Measurements from ENCODE around the gene MAPK10. TPM values are rescaled to one million over a fixed set of nuclear protein-coding genes. Genes with fewer than 3 reads are reported as not detected.
A peak's percentile ranks its signal among the peaks of the same experiment; 100 is the strongest.
"Not testable (repeated sequence)": the region's sequence is repeated elsewhere in the genome, so short reads cannot be mapped to it uniquely, and the experiment has no call there.

The MAPK10 gene
- total RNA-seq, 2 donors from 2014 or later, result not detected

DNA sequence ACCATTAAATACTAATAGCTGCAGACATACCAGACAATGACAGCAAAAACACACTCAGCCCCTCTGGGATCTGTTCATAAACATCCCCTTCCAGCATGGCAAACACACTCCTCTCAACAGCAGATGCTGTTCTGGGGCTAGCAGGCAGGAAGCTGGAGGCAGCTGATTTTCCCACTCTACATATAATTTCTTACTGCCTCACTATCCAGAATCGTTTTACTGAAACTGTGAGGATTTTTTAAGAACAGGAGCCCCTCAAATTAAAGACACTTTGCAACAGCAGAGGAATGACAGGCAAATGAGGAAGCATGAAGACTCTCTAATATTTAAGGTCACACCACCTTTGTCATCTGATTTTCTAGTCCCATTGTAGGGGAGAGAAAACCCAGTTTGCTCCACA lies 2.2 kb downstream of the MAPK10 start:
- no peaks in the 10 kb centered on the region for H3K9me3 Mint-ChIP-seq
- no peak for DNase-seq (ENCODE audit: low spot score in 2 of 2)
- no peaks in the 10 kb centered on the region for H3K36me3 Mint-ChIP-seq
- no peak overlapping the region for H3K27ac Mint-ChIP-seq
- no peak for ATAC-seq

DNA sequence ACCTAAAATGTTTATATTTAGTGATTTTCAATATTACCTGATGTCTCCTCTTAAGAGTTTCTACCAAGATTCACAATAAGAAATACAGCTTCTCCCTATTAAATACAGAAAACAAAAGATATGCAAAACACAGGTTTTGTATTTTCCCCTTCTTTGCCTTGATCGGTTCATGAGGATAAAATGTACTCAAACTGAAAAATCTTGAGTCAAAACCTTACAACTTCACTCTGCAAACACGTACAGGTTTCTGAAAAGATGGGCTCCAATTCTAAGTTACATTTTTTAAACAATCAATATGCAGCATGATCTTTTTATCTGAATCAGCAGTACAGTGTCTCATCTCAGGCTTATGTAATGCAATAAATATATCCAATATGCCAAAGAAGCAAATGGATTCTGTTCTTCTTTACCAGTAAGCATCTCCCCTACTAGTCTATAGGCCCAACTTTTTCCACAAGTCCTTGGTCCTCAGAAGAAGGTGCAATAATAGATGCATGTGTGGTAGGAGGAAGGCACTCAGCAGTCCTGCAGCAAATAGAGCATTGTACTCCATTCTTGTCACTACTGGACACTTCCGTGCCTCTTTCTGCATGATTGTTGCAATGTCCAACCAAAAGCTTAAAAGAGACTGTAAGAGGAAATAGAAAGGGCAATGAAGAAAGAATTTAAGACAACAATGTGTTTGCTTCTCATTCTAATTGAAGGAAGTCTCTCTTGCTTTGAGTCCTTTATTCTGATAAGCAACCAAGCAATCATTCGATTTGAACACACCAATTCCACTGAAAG lies 3.2 kb downstream of the MAPK10 start:
- no peaks in the 10 kb centered on the region for H3K9me3 Mint-ChIP-seq
- H3K36me3 Mint-ChIP-seq, result no peaks in the 10 kb centered on the region
- H3K27ac Mint-ChIP-seq, result no peak overlapping the region
- peak in 1 of 2 donors; percentile 65 for ATAC-seq
- no peak for DNase-seq (ENCODE audit: low spot score in 2 of 2)

DNA sequence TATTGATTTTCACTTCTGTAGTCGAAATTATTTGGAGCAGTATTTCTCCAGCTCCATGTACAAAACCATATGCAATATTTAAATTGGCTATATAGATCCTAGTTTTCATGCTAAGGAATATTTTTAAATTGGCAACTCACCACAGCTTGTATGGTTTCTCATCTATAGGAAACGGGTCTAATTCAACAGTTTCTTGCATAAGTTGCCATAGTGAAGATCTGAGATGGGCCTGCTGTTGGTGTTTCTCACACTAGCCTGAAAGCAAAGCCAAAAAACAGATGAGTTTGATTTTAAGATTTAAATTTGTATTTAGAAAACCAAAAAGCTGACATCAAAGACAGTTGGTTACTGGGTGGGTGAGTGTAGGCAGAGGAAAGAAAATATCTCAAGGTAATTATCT lies 5.5 kb downstream of the MAPK10 start:
- no peak for DNase-seq (ENCODE audit: low spot score in 2 of 2)
- H3K9me3 Mint-ChIP-seq, result peaks cover 0 to 3% of the 10 kb centered on the region in 2 donors
- no peak overlapping the region for H3K27ac Mint-ChIP-seq
- H3K36me3 Mint-ChIP-seq, result no peaks in the 10 kb centered on the region
- no peak for ATAC-seq

DNA sequence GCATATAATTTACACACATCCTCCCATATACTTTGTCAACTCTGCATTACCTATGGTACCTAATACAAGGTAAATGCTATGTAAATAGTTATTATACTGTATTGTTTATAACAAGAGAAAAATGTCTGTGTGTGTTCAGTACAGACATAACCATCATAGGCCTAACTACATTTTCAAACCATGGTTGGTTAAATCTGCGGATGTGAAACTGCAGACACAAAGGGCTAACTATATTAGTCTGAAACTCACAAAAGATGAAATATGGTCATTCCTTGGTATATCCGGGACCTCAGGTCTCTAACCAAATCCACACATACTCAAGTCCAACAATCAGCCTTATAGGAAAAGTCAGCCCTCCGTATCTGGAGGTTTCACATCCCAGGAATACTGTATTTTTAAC lies 13.5 kb downstream of the MAPK10 start:
- DNase-seq (ENCODE audit: low spot score in 2 of 2), result no peak
- no peak for ATAC-seq
- Mint-ChIP-seq H3K36me3 (no peaks in the 10 kb centered on the region), H3K27ac (no peak overlapping the region), H3K9me3 (peaks cover 0 to 3% of the 10 kb centered on the region in 2 donors)

DNA sequence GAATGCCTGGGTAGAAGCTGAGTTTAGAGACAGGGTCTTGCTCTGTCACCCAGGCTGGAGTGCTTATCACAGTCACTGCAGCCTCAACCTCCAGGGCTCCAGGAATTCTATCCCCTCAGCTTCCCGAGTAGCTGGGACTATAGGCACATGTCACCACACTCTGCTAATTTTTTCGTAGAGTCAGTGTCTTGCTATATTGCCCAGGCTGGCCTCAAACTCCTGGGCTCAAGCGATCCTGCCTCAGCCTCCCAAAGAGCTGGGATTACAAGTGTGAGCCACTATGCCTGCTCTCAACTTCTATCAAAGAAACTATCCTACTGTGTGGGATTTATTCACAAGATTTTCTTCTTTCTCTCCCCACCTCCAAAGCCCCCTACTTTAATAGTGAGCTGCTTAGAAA lies 15.7 kb downstream of the MAPK10 start:
- no peak for DNase-seq (ENCODE audit: low spot score in 2 of 2)
- Mint-ChIP-seq H3K36me3 (no peaks in the 10 kb centered on the region), H3K27ac (no peak overlapping the region), H3K9me3 (peaks cover 0 to 5% of the 10 kb centered on the region in 2 donors)
- ATAC-seq, result no peak

DNA sequence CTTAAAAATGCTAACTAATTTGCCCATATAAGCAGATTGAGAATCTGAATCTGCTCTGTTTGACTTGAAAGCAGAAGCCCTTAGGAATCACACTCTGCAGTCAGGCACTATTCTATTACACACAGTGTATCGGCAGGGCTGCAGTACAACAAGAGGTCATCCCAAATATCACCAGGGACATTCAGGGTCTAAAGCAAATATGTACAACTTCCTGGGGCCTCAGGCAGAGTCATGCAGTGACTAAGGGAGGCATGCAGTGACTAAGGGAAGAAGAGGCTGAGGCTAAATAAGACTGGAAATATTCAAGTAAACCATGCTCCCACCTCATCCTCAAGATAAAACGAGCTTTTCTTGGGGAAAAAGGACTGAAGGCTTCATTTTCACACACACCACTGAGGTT lies 20.9 kb downstream of the MAPK10 start:
- no peak overlapping the region for H3K27ac Mint-ChIP-seq
- ATAC-seq, result no peak
- H3K36me3 Mint-ChIP-seq, result no peaks in the 10 kb centered on the region

DNA sequence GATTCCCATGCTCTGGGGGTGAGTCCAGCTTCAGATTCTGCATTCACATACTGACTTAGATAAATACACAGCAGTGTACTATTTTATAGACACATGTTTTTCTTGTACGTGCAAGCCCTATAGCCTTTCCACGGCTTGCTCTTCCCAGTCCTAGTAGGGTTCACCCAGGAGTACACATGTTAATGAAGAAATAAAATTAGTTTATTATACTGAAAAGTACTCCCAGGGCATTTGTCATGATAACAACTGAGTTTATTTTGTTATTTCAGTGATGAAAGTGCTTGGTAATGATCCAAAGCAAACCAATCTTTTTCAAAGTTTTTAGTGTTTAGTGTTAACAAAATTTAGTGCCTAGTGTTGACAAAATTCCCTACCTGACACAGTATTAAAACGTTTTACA lies 21.3 kb downstream of the MAPK10 start:
- H3K9me3 Mint-ChIP-seq, result peaks cover 0 to 5% of the 10 kb centered on the region in 2 donors
- no peaks in the 10 kb centered on the region for H3K36me3 Mint-ChIP-seq
- ATAC-seq, result no peak
- H3K27ac Mint-ChIP-seq, result no peak overlapping the region
- no peak for DNase-seq (ENCODE audit: low spot score in 2 of 2)

More for the DNA sequence above, 20.9 kb downstream of the MAPK10 start:
- peaks cover 0 to 5% of the 10 kb centered on the region in 2 donors for H3K9me3 Mint-ChIP-seq
- DNase-seq (ENCODE audit: low spot score in 2 of 2), result no peak

DNA sequence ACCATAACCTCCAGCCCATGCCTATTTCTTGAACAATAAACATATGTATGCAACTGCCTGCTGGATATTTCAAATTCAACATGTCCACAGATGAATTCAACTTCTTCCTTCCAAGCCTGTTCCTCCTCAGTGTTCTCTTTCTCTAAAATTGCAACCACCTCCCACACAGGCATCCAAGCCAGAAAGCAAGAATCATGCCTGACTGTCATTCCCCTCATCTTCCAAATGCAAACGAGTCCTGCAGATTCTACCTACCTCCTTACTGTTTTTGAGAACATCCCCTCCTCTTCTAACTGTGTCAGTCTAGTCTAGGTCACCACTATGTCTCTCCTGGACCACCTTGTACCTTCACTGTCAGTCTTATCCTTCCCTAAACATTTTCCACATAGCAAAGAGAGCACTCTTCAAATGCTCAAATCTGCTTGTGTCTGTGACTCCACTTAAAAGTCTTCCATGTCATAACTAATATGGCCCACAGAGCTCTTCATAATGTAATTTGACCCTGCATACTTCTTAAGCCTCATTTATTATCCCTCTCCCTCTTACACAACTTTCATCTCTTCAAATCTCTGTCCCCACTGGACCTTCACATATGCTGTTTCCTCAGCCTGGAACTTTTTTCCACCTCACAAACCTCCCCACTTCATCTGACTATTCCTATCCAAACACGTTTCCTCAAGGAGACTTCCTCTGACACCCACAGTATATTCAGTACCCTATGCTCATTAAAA lies 25.7 kb downstream of the MAPK10 start:
- Mint-ChIP-seq H3K9me3 (no peaks in the 10 kb centered on the region), H3K36me3 (no peaks in the 10 kb centered on the region), H3K27ac (no peak overlapping the region)
- ATAC-seq (no peak), DNase-seq (ENCODE audit: low spot score in 2 of 2) (no peak)

DNA sequence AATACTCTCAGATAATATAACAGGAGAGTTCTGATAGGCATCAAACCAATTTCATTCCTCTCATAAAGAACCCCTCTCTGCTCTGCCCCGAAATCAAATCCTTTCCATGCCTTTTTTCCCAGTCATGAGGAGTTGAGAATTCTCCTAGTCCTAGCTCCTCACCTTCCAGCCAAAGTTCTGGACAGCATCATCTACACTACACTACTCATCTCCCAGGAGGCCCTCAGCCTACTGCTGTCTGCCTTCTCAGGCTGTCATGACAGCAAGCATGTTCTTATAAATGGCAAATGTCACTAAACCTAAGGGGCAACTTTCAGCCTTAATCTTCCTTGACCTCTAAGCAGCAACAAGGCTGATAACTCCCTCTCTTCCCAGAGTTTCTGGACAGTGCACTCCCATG lies 26.6 kb downstream of the MAPK10 start:
- Mint-ChIP-seq H3K27ac (no peak overlapping the region), H3K9me3 (no peaks in the 10 kb centered on the region), H3K36me3 (no peaks in the 10 kb centered on the region)
- ATAC-seq, result no peak
- no peak for DNase-seq (ENCODE audit: low spot score in 2 of 2)

DNA sequence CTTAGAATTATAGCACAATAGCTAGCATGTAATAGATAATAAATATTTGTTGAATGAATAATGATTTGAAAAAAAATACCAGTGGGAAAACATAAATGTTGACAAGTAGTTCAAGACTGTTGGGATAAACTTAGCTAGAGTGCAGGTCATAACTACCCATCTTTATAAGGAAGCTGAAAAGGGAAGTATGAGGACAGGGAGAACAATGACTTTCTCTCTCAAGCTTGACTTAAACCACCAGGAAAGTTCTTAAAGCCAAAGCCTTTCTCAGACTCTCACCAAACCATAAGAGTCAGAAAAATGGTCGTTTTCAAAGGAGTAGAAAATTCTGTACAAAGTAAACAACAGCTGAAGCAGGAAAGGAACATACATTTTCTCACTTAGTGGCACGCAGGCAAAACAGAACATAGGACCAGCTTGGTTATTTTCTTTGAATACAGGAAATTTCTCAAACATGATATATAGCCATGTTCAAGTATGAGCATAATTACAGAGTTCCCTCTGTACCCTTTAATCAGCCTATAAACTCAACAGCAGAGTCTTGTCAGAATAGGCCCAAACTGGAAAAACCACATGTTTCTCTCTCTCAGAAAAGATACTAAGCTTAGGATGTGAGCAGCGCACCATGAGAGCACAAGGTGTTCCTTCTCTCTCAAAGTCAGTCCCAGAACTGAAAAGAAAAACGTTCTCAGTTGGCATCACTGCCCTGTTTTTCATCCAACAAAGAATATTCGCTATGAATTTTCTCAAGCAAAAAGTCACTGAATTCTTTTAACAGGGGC lies 28.7 kb downstream of the MAPK10 start:
- H3K27ac Mint-ChIP-seq, result no peak overlapping the region
- H3K36me3 Mint-ChIP-seq, result no peaks in the 10 kb centered on the region
- no peaks in the 10 kb centered on the region for H3K9me3 Mint-ChIP-seq
- no peak for DNase-seq (ENCODE audit: low spot score in 2 of 2)
- no peak for ATAC-seq

DNA sequence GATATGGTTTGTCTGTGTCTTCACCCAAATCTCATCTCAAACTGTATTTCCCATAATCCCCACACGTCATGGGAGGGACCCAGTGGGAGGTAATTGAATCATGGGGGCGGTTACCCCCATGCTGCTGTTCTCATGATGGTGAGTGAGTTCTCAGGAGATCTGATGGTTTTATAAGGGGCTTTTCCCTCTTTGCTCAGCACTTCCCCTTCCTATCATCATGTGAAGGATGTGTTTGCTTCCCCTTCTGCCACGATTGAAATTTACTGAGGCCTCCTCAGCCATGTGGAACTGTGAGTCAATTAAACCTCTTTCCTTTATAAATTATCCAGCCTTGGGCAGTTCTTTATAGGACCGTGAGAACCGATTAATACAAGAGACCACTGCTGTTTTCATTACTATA lies 29.4 kb downstream of the MAPK10 start:
- not testable (repeated sequence) for H3K36me3 Mint-ChIP-seq; H3K9me3 Mint-ChIP-seq; H3K27ac Mint-ChIP-seq; ATAC-seq; DNase-seq (ENCODE audit: low spot score in 2 of 2)

DNA sequence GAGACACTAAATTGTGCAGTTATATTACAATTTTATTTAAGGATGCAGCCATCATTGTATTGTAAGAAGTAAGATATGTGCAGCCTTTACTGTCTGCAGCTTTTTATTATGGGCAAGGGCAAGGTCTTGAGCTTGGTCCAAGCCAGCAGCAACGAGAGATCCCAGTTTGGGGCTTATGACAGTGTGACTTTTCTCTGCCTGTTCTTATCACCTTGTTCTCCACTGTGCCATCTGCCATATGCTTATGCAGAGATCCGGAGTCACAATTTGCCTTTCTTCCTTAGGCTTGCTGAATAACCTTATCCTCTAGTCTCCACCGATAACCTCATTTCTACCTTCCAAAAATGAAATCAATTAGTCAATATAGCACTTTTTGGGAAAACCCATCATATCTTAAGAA lies 30.4 kb downstream of the MAPK10 start:
- no peak overlapping the region for H3K27ac Mint-ChIP-seq
- DNase-seq (ENCODE audit: low spot score in 2 of 2), result no peak
- no peaks in the 10 kb centered on the region for H3K9me3 Mint-ChIP-seq
- no peaks in the 10 kb centered on the region for H3K36me3 Mint-ChIP-seq
- ATAC-seq, result no peak

DNA sequence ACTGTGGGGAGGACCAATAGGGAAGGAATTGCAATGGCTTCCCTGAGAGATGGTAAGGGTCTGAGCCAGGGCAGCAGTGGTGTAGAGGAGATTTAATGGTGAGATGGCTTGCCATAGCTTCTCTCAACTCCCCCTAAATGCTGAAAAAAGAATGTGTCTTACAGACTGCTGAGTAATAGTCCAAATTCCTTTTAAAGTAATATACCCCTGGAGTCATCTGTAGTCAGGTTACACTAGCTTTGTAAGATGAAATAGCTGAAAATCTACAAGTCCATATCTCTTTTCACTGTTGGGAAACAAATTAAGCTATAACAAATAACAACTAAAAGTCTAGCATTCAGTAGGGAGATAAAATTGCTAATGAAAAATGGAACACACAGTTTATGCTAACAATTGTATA lies 33.5 kb downstream of the MAPK10 start:
- ATAC-seq (no peak), DNase-seq (ENCODE audit: low spot score in 2 of 2) (no peak)
- no peaks in the 10 kb centered on the region for H3K9me3 Mint-ChIP-seq
- no peaks in the 10 kb centered on the region for H3K36me3 Mint-ChIP-seq
- no peak overlapping the region for H3K27ac Mint-ChIP-seq

DNA sequence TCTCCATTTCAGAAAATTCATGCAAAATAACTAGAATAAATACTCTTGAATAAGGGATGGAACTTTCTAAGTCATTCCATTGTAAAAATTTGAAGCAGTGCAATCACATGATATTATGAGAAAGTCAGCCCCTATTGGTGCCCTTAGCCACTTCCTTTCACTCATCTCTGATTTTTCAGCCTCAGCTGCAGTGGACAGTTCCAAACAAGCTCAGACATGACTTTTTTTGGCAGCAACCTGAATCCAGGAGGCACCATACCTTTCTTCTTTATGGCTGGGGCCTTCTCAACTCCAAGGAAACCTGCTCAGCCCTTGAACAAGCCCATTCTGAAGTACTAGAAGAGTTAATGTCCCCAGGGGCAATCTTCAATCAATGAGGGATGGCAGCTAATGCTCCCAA lies 40.5 kb downstream of the MAPK10 start:
- DNase-seq (ENCODE audit: low spot score in 2 of 2) (no peak), ATAC-seq (no peak)
- peaks cover 3 to 5% of the 10 kb centered on the region in 2 donors for H3K9me3 Mint-ChIP-seq
- no peak overlapping the region for H3K27ac Mint-ChIP-seq
- H3K36me3 Mint-ChIP-seq, result no peaks in the 10 kb centered on the region

DNA sequence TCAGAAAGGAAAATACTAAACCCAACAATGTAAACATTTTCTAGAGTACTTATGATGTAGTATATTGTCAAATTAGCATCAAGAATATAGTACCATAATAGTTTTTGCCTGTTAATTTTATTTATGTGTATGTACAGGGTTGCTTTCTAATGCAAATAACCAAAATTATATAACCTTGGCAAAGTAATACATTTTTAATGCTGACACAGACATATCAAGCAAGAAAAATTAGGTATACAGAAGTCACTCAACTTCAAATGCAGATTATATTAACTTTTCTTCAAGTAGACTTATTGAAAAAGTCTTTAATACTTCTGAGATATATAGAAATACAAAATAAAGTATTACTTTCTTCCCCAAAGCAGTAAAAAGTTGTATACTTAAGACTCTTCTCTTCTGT lies 44.3 kb downstream of the MAPK10 start:
- no peak overlapping the region for H3K27ac Mint-ChIP-seq

DNA sequence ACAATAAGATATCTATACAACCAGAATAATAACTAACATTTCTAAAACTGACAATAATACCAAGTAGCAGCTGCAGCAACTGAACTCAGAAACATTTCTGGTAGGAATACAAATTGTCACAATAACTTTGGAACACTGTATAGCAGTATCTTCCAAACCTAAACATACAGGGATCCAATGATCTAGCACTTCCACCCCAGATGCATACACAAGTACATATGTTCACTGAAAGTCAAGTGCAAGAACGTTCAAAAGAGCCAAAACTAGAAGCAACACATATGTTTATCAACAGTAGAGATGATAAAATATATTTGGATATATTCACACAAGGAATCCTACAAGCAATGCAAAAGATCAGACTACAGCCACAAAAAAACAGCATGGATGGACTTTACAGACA lies 46.2 kb downstream of the MAPK10 start:
- Mint-ChIP-seq H3K9me3 (no peaks in the 10 kb centered on the region), H3K27ac (no peak overlapping the region), H3K36me3 (no peaks in the 10 kb centered on the region)
- DNase-seq (ENCODE audit: low spot score in 2 of 2) (no peak), ATAC-seq (no peak)

More for the DNA sequence above, 44.3 kb downstream of the MAPK10 start:
- Mint-ChIP-seq H3K9me3 (peaks cover 3 to 5% of the 10 kb centered on the region in 2 donors), H3K36me3 (no peaks in the 10 kb centered on the region)
- DNase-seq (ENCODE audit: low spot score in 2 of 2) (no peak), ATAC-seq (no peak)

DNA sequence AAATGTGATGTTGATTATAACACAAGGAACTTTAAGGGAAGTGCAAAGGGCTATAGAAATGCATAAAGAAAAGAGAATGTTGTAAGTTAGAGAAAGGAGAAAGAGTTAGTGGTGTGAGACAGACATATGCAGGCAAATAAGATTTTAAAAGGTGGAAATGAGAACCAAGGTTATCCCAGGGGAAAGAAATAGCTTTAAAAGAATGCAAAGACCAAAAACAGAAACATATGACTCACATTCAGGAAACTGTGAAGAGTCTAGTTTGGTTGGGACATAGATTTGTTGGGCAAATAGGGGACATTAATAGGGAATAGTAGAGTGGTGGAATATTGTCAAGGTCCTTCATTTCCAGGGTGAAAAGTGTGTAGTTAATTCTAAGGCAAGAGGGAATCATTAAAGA lies 52.4 kb downstream of the MAPK10 start:
- H3K36me3 Mint-ChIP-seq, result no peaks in the 10 kb centered on the region
- no peaks in the 10 kb centered on the region for H3K9me3 Mint-ChIP-seq
- no peak overlapping the region for H3K27ac Mint-ChIP-seq
- ATAC-seq, result no peak
- no peak for DNase-seq (ENCODE audit: low spot score in 2 of 2)

Data from activated naive CD4-positive, alpha-beta T cell treated with anti-CD3 and anti-CD28 coated beads, Interleukin-2, amount 50 U/mL, for 72 hours (primary cell).